H1 (cell line): Measurements from ENCODE around the gene NUTM1. TPM values are rescaled to one million over a fixed set of nuclear protein-coding genes. Genes with fewer than 3 reads are reported as not detected.

ENCODE experiments used
- CHD7 ChIP-seq: fragments of 300-600 bp; sonication (generic); IDR thresholded peaks from 2 replicates; pipeline ENCODE4 v1.7.1; 2012; ENCODE audit warnings: low read length, moderate library complexity, mild to moderate bottlenecking, inconsistent platforms; ENCODE audit not compliant: insufficient replicate concordance
- HDAC2 ChIP-seq, 2 experiments: fragments of 300-600 bp in 1 of 2; sonication (generic) in 1 of 2; IDR thresholded peaks; 2 replicates each; pipeline ENCODE4 v1.6.1; 2011 to 2012; ENCODE audit warnings: low read depth in 2 of 2, low read length in 2 of 2, mild to moderate bottlenecking in 2 of 2, moderate library complexity in 2 of 2, borderline replicate concordance in 1 of 2, inconsistent platforms in 1 of 2
- JUN ChIP-seq: IDR thresholded peaks from 2 replicates; pipeline ENCODE4 v1.6.1; 2011; ENCODE audit warnings: low read depth, mild to moderate bottlenecking, improper control_type of control experiment, low read length
- JUND ChIP-seq: IDR thresholded peaks from 2 replicates; pipeline ENCODE4 v1.6.1; 2011; ENCODE audit warnings: mild to moderate bottlenecking, improper control_type of control experiment, low read length
- KDM4A ChIP-seq: IDR thresholded peaks from one replicate; pipeline ENCODE4 v1.7.1; 2012; ENCODE audit warnings: low read depth, mild to moderate bottlenecking, moderate library complexity, low read length, inconsistent platforms; ENCODE audit not compliant: severe bottlenecking
- MAX ChIP-seq: IDR thresholded peaks from 2 replicates; pipeline ENCODE4 v1.6.1; 2012; ENCODE audit warnings: inconsistent platforms
- RAD21 ChIP-seq, 2 experiments: IDR thresholded peaks in 1 of 2; conservative IDR thresholded peaks in 1 of 2; 2 replicates each; pipeline ENCODE4 v1.6.1; 2011; ENCODE audit warnings: low read depth in 2 of 2, low read length in 2 of 2, improper control_type of control experiment in 1 of 2, inconsistent platforms in 1 of 2, mild to moderate bottlenecking in 1 of 2, moderate library complexity in 1 of 2
- ZNF274 ChIP-seq: IDR thresholded peaks from 2 replicates; pipeline ENCODE4 v1.7.0; 2012; ENCODE audit warnings: low read length, borderline replicate concordance; ENCODE audit errors: extremely low read depth
- polyA plus RNA-seq, 7 experiments: library from polyadenylated mRNA; depleted of rRNA in 3 of 7; stranded (reverse) in 5 of 7; unstranded in 2 of 7; fragments of >200 nt in 5 of 7; fragments of 200-250 nt in 2 of 7; gene quantifications; 1 replicate in 5 of 7; 2 replicates in 1 of 7; 4 replicates in 1 of 7; pipeline versions ENCODE4 v1.2.1 to v1.2.3, GENCODE V29; 2011 to 2013; ENCODE audit warnings: missing spikeins in 2 of 7, mixed read lengths in 2 of 7
- total RNA-seq: library from RNA; stranded (reverse); fragmentation: NEBNext Ultra II Directional; extraction: Animal tissue kit (Norgen Biotek cat#: 25700); gene quantifications from 2 replicates; pipeline ENCODE4 v1.2.1, GENCODE V29; 2021

The NUTM1 gene
- total and polyA plus RNA-seq, 2 of the 8 experiments (the other 6 are each of a cell fraction or from before 2014, with no cell fraction given) = 0.39 to 0.60 TPM

- TF ChIP-seq CHD7 = no peak
- TF ChIP-seq JUND = no peak
- no peak for TF ChIP-seq ZNF274
- peak; percentile 81 for TF ChIP-seq MAX
- no peak for TF ChIP-seq HDAC2 (IDR thresholded peaks at IDR 0.05; ENCODE audit: borderline replicate concordance in 1 of 2, low read depth in 2 of 2, low read length in 2 of 2)
- TF ChIP-seq RAD21 (IDR thresholded peaks at IDR 0.05 in 1 of 2, conservative IDR thresholded peaks at IDR 0.05 in 1 of 2; ENCODE audit: low read depth in 2 of 2, low read length in 2 of 2) = peak; percentile 45 to 60
- peak; percentile 82 for TF ChIP-seq KDM4A
- TF ChIP-seq JUN = no peak
Measured at GRCh38 chr15:34367101-34368081, 24.3 kb downstream of the NUTM1 start, which contains the start of gene LPCAT4 (continued).
